Natural killer cell (primary cell): ENCODE results near the gene ILKAP. TPM values are rescaled to one million over a fixed set of nuclear protein-coding genes. Genes with fewer than 3 reads are reported as not detected.

Experiments used
- ATAC-seq, 3 donors: fragments of 150-1000 bp in 2 of 3; fragments of 200-7000 bp in 1 of 3; cut with Tn5 transposase; 1 replicate in 1 of 3; 2 replicates in 2 of 3; pipeline ENCODE4 v1.10.0; 2021; ENCODE audit warnings: mild to moderate bottlenecking in 2 of 3, moderate library complexity in 2 of 3
- DNase-seq, 2 donors: peaks; one replicate each; pipeline versions ENCODE4 v3.0.0 to v3.0.0-alpha.2; 2013 to 2021; ENCODE audit warnings: mixed read lengths in 1 of 2
- H3K27ac ChIP-seq: one replicate; pipeline ENCODE4 v1.5.1; 2013; ENCODE audit warnings: mild to moderate bottlenecking, low read length
- H3K27me3 ChIP-seq: one replicate; pipeline ENCODE4 v1.6.1; 2013; ENCODE audit warnings: low read length; ENCODE audit not compliant: control insufficient read depth, insufficient read depth
- H3K36me3 ChIP-seq: one replicate; pipeline ENCODE4 v1.6.1; 2013; ENCODE audit warnings: low read length; ENCODE audit not compliant: control insufficient read depth, insufficient read depth
- H3K4me1 ChIP-seq: one replicate; pipeline ENCODE4 v1.6.1; 2013; ENCODE audit warnings: low read length; ENCODE audit not compliant: control insufficient read depth, insufficient read depth
- H3K4me3 ChIP-seq: one replicate; pipeline ENCODE4 v1.5.1; 2013; ENCODE audit warnings: low read length
- H3K9me3 ChIP-seq: one replicate; pipeline ENCODE4 v1.6.1; 2013; ENCODE audit warnings: low read length; ENCODE audit not compliant: control insufficient read depth, insufficient read depth
- H3K27ac Mint-ChIP-seq, 2 donors: one replicate each; pipeline ENCODE4 v1.8.0; 2022; ENCODE audit warnings: mild to moderate bottlenecking in 2 of 2, mixed read lengths in 2 of 2, moderate library complexity in 1 of 2
- H3K27me3 Mint-ChIP-seq, 2 donors: one replicate each; pipeline ENCODE4 v1.8.0; 2022; ENCODE audit warnings: low read depth in 2 of 2, mixed read lengths in 2 of 2
- H3K36me3 Mint-ChIP-seq: one replicate; pipeline ENCODE4 v1.8.0; 2022; ENCODE audit warnings: mixed read lengths
- H3K4me1 Mint-ChIP-seq, 2 donors: one replicate each; pipeline ENCODE4 v1.8.0; 2022; ENCODE audit warnings: mixed read lengths in 2 of 2
- H3K4me3 Mint-ChIP-seq: one replicate; pipeline ENCODE4 v1.8.0; 2022; ENCODE audit warnings: mild to moderate bottlenecking, moderate library complexity, mixed read lengths
- H3K9me3 Mint-ChIP-seq, 2 donors: one replicate each; pipeline ENCODE4 v1.8.0; 2022; ENCODE audit warnings: mixed read lengths in 2 of 2
- CTCF ChIP-seq: fragments of 200-600 bp; IDR thresholded peaks from one replicate; pipeline ENCODE4 v1.8.0; 2022; ENCODE audit warnings: antibody characterized with exemption
- WGBS: methylation state at CpG from one replicate; pipeline ENCODE4 v1.1.7; 2013; ENCODE audit warnings: missing lambda C conversion rate; ENCODE audit not compliant: insufficient coverage; 5-methylcytosine and 5-hydroxymethylcytosine counted together
- intact Hi-C: fragments of 100-400 bp; cut with micrococcal nuclease; formaldehyde crosslinking; loops from one replicate; pipeline ENCODE4 v1.14.2; 2022
- total RNA-seq, 4 donors: library from RNA; stranded (reverse); fragments of 120-200 nt in 1 of 4; gene quantifications; one replicate each; pipeline versions ENCODE4 v1.2.3 to v1.2.4, GENCODE V29; 2013 to 2022

ILKAP gene
- total RNA-seq, 3 donors from 2014 or later (not counting 1 experiment from before 2014, with no cell fraction given) = 146 to 200 (median 183) TPM

- Histone ChIP-seq H3K4me1 (peaks cover 4% of the 10 kb centered on the region), H3K9me3 (no peaks in the 10 kb centered on the region), H3K27me3 (no peaks in the 10 kb centered on the region), H3K27ac (no peak overlapping the region), H3K4me3 (no peak overlapping the region), H3K36me3 (no peaks in the 10 kb centered on the region)
- 82% methylated on average over 14 of the region's 14 CpGs for WGBS
- intact Hi-C loops = no loop called here
- no peaks in the 10 kb centered on the region for H3K36me3 Mint-ChIP-seq
- H3K9me3 Mint-ChIP-seq = no peaks in the 10 kb centered on the region
- H3K27ac Mint-ChIP-seq = no peak overlapping the region
- no peaks in the 10 kb centered on the region for H3K27me3 Mint-ChIP-seq
- H3K4me3 Mint-ChIP-seq = no peak overlapping the region
- H3K4me1 Mint-ChIP-seq = no peaks in the 10 kb centered on the region
- no peak for TF ChIP-seq CTCF
- ATAC-seq = no peak
- no peak for DNase-seq
Observed at GRCh38 chr2:238133499-238134392, 69.7 kb downstream of the ILKAP start.

- no peaks in the 10 kb centered on the region for H3K36me3 Mint-ChIP-seq
- Histone ChIP-seq H3K36me3 (no peaks in the 10 kb centered on the region), H3K27me3 (no peaks in the 10 kb centered on the region), H3K4me1 (no peaks in the 10 kb centered on the region), H3K27ac (no peak overlapping the region), H3K9me3 (no peaks in the 10 kb centered on the region), H3K4me3 (no peak overlapping the region)
- no peaks in the 10 kb centered on the region for H3K27me3 Mint-ChIP-seq
- no peak overlapping the region for H3K4me3 Mint-ChIP-seq
- no peak for TF ChIP-seq CTCF
- 94% methylated on average over 23 of the region's 23 CpGs for WGBS
- no peaks in the 10 kb centered on the region for H3K4me1 Mint-ChIP-seq
- intact Hi-C loops = no loop called here
- peak in 1 of 3 donors; percentile 11 for ATAC-seq
- H3K9me3 Mint-ChIP-seq = no peaks in the 10 kb centered on the region
- H3K27ac Mint-ChIP-seq = no peak overlapping the region
- no peak for DNase-seq
Observed at GRCh38 chr2:238132463-238133450, 70.7 kb downstream of the ILKAP start.

GRCh38 chr2:238131761-238132462 is 71.6 kb downstream of the ILKAP start:
- Histone ChIP-seq H3K4me3 (no peak overlapping the region), H3K36me3 (no peaks in the 10 kb centered on the region), H3K4me1 (peaks cover 5% of the 10 kb centered on the region), H3K9me3 (no peaks in the 10 kb centered on the region), H3K27ac (no peak overlapping the region), H3K27me3 (no peaks in the 10 kb centered on the region)
- no peak for DNase-seq
- Mint-ChIP-seq H3K27me3 (no peaks in the 10 kb centered on the region), H3K4me3 (no peak overlapping the region), H3K9me3 (no peaks in the 10 kb centered on the region), H3K36me3 (no peaks in the 10 kb centered on the region), H3K27ac (no peak overlapping the region), H3K4me1 (no peaks in the 10 kb centered on the region)
- TF ChIP-seq CTCF = no peak
- WGBS = 90% methylated on average over 14 of the region's 14 CpGs
- ATAC-seq = no peak
- intact Hi-C loops = no loop called here
